ENCODE results near the gene SLC43A2. TPM values are rescaled to one million over a fixed set of nuclear protein-coding genes. Genes with fewer than 3 reads are reported as not detected.

The SLC43A2 gene
- total and polyA plus RNA-seq, 2 of the 13 experiments (the other 11 are each of a cell fraction or from before 2014, with no cell fraction given), result 7.3 to 20.0 TPM

DNA sequence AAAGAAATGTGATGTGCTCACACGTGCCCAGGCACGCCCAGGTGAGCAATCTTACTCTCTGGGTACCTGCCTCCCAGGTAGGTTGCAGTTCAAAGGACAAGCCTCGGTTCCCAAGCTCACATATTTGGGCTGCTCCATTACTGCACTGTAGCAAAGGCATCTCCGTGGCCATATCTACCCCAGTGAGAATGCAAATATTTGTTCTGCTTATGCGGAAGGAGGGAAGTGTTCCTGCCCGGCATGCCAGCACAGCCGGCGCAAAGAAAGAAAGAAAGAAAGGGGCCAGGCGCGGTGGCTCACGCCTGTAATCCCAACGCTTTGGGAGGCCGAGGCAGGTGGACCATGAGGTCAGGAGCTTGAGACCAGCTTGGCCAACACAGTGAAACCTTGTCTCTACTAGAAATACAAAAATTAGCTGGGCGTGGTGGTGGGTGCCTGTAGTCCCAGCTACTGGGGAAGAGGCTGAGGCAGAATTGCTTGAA, 30.7 kb downstream of the SLC43A2 start (continued):
- TF ChIP-seq, protein P1, sequence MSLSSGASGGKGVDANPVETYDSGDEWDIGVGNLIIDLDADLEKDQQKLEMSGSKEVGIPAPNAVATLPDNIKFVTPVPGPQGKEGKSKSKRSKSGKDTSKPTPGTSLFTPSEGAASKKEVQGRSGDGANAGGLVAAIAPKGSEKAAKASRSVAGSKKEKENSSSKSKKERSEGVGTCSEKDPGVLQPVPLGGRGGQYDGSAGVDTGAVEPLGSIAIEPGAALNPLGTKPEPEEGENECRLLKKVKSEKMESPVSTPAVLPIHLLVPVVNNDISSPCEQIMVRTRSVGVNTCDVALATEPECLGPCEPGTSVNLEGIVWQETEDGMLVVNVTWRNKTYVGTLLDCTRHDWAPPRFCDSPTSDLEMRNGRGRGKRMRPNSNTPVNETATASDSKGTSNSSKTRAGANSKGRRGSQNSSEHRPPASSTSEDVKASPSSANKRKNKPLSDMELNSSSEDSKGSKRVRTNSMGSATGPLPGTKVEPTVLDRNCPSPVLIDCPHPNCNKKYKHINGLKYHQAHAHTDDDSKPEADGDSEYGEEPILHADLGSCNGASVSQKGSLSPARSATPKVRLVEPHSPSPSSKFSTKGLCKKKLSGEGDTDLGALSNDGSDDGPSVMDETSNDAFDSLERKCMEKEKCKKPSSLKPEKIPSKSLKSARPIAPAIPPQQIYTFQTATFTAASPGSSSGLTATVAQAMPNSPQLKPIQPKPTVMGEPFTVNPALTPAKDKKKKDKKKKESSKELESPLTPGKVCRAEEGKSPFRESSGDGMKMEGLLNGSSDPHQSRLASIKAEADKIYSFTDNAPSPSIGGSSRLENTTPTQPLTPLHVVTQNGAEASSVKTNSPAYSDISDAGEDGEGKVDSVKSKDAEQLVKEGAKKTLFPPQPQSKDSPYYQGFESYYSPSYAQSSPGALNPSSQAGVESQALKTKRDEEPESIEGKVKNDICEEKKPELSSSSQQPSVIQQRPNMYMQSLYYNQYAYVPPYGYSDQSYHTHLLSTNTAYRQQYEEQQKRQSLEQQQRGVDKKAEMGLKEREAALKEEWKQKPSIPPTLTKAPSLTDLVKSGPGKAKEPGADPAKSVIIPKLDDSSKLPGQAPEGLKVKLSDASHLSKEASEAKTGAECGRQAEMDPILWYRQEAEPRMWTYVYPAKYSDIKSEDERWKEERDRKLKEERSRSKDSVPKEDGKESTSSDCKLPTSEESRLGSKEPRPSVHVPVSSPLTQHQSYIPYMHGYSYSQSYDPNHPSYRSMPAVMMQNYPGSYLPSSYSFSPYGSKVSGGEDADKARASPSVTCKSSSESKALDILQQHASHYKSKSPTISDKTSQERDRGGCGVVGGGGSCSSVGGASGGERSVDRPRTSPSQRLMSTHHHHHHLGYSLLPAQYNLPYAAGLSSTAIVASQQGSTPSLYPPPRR (CRISPR knock-in tag; IDR thresholded peaks at IDR 0.05; ENCODE audit: borderline replicate concordance), result peak; percentile 64; the same call in 1 of the 2 replicates
- TF ChIP-seq ESRRA (CRISPR knock-in tag; IDR thresholded peaks at IDR 0.05; ENCODE audit: low read depth), result no peak
- TF ChIP-seq ZIK1 (CRISPR knock-in tag; IDR thresholded peaks at IDR 0.05; ENCODE audit: borderline replicate concordance, low read depth), result no peak
- peak; percentile 92 for TF ChIP-seq GATAD2A (CRISPR knock-in tag; IDR thresholded peaks at IDR 0.05)
- TF ChIP-seq ZNF121 (CRISPR knock-in tag; IDR thresholded peaks at IDR 0.05), result 0 out of 2 replicates have a peak, but pooled peaks have one; percentile 39
- no peak for TF ChIP-seq ZFP36 (IDR thresholded peaks at IDR 0.05; ENCODE audit: borderline replicate concordance, low read depth, low read length, partially characterized antibody)
- no peak for TF ChIP-seq NCOA1 (CRISPR knock-in tag; IDR thresholded peaks at IDR 0.05)
- TF ChIP-seq TMF1 (CRISPR knock-in tag; IDR thresholded peaks at IDR 0.05; ENCODE audit: low read depth), result no peak
- TF ChIP-seq MATR3 (CRISPR knock-in tag; IDR thresholded peaks at IDR 0.05), result no peak
- peak; percentile 71 for TF ChIP-seq SOX5 (CRISPR knock-in tag; IDR thresholded peaks at IDR 0.05; ENCODE audit: borderline replicate concordance)
- peak; percentile 19; the same call in 1 of the 2 replicates for TF ChIP-seq SPEN (CRISPR knock-in tag; IDR thresholded peaks at IDR 0.05; ENCODE audit: low read depth)
- peak; percentile 77; the same call in 1 of the 2 replicates for TF ChIP-seq NCOA2 (CRISPR knock-in tag; IDR thresholded peaks at IDR 0.05)
- TF ChIP-seq RFXANK (CRISPR knock-in tag; IDR thresholded peaks at IDR 0.05), result no peak
- peak; percentile 60; the same call in 1 of the 2 replicates for TF ChIP-seq KDM6A (CRISPR knock-in tag; IDR thresholded peaks at IDR 0.05; ENCODE audit: low read depth)
- 0 out of 2 replicates have a peak, but pooled peaks have one; percentile 45 for TF ChIP-seq YEATS4 (CRISPR knock-in tag; IDR thresholded peaks at IDR 0.05; ENCODE audit: borderline replicate concordance)
- TF ChIP-seq, protein P2, sequence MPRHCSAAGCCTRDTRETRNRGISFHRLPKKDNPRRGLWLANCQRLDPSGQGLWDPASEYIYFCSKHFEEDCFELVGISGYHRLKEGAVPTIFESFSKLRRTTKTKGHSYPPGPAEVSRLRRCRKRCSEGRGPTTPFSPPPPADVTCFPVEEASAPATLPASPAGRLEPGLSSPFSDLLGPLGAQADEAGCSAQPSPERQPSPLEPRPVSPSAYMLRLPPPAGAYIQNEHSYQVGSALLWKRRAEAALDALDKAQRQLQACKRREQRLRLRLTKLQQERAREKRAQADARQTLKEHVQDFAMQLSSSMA (CRISPR knock-in tag; IDR thresholded peaks at IDR 0.05), result no peak
- TF ChIP-seq, protein P3, sequence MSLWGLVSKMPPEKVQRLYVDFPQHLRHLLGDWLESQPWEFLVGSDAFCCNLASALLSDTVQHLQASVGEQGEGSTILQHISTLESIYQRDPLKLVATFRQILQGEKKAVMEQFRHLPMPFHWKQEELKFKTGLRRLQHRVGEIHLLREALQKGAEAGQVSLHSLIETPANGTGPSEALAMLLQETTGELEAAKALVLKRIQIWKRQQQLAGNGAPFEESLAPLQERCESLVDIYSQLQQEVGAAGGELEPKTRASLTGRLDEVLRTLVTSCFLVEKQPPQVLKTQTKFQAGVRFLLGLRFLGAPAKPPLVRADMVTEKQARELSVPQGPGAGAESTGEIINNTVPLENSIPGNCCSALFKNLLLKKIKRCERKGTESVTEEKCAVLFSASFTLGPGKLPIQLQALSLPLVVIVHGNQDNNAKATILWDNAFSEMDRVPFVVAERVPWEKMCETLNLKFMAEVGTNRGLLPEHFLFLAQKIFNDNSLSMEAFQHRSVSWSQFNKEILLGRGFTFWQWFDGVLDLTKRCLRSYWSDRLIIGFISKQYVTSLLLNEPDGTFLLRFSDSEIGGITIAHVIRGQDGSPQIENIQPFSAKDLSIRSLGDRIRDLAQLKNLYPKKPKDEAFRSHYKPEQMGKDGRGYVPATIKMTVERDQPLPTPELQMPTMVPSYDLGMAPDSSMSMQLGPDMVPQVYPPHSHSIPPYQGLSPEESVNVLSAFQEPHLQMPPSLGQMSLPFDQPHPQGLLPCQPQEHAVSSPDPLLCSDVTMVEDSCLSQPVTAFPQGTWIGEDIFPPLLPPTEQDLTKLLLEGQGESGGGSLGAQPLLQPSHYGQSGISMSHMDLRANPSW (CRISPR knock-in tag; IDR thresholded peaks at IDR 0.05; ENCODE audit: borderline replicate concordance), result no peak
- TF ChIP-seq TBX2 (CRISPR knock-in tag; IDR thresholded peaks at IDR 0.05; ENCODE audit: borderline replicate concordance), result peak; percentile 67; the same call in 1 of the 2 replicates
- peak; percentile 65; the same call in 1 of the 2 replicates for TF ChIP-seq ARNTL (CRISPR knock-in tag; IDR thresholded peaks at IDR 0.05)
- no peak for TF ChIP-seq NCOR1 (IDR thresholded peaks at IDR 0.05; ENCODE audit: borderline replicate concordance, low read length)
- no peak for TF ChIP-seq ZNF546 (CRISPR knock-in tag; conservative IDR thresholded peaks at IDR 0.05)
- TF ChIP-seq, protein P4, sequence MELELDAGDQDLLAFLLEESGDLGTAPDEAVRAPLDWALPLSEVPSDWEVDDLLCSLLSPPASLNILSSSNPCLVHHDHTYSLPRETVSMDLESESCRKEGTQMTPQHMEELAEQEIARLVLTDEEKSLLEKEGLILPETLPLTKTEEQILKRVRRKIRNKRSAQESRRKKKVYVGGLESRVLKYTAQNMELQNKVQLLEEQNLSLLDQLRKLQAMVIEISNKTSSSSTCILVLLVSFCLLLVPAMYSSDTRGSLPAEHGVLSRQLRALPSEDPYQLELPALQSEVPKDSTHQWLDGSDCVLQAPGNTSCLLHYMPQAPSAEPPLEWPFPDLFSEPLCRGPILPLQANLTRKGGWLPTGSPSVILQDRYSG (CRISPR knock-in tag; IDR thresholded peaks at IDR 0.05), result no peak

Data from HepG2 (cell line).